ENCODE measurements around the gene INPP5J. TPM values are rescaled to one million over a fixed set of nuclear protein-coding genes. Genes with fewer than 3 reads are reported as not detected.

The INPP5J gene
- total RNA-seq, 1 experiment from 2014 or later = 1.7 TPM

GRCh38 chr22:31097941-31098631, 24.7 kb upstream of the INPP5J start:
- POLR2A ChIA-PET = interaction anchor here (0.6 kb wide), 1 partner anchor 10 kb away, joined by 8 read pairs; no protein-coding TSS in a partner anchor
- in situ Hi-C loops (cut with HindIII; ENCODE audit: low pct_unique_long_range_greater_than_20kb, low sequenced_read_pairs) = no loop called here
- H3K4me1 ChIP-seq (ENCODE audit: control insufficient read depth, insufficient read depth, low read length) = no peaks in the 10 kb centered on the region
- no peaks in the 10 kb centered on the region for H3K27me3 ChIP-seq (ENCODE audit: control insufficient read depth, insufficient read depth, low read length)
- no peak overlapping the region for H3K27ac ChIP-seq (ENCODE audit: low read length)
- no peaks in the 10 kb centered on the region for H3K9me3 ChIP-seq (ENCODE audit: control insufficient read depth, insufficient read depth, low read depth, low read length)
- BruUV-seq (replicated peaks) = no TSS peak
- DNase-seq (ENCODE audit: low read depth, low spot score) (no peak), ATAC-seq (no peak)
- intact Hi-C loops (cut with micrococcal nuclease; ENCODE audit: unreplicated experiment) = no loop called here
- CTCF ChIA-PET = no interaction called here
- TF ChIP-seq, protein P1, sequence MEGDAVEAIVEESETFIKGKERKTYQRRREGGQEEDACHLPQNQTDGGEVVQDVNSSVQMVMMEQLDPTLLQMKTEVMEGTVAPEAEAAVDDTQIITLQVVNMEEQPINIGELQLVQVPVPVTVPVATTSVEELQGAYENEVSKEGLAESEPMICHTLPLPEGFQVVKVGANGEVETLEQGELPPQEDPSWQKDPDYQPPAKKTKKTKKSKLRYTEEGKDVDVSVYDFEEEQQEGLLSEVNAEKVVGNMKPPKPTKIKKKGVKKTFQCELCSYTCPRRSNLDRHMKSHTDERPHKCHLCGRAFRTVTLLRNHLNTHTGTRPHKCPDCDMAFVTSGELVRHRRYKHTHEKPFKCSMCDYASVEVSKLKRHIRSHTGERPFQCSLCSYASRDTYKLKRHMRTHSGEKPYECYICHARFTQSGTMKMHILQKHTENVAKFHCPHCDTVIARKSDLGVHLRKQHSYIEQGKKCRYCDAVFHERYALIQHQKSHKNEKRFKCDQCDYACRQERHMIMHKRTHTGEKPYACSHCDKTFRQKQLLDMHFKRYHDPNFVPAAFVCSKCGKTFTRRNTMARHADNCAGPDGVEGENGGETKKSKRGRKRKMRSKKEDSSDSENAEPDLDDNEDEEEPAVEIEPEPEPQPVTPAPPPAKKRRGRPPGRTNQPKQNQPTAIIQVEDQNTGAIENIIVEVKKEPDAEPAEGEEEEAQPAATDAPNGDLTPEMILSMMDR (IDR thresholded peaks at IDR 0.05) = no peak
- TF ChIP-seq TCF7L2 (IDR thresholded peaks at IDR 0.05; ENCODE audit: low read depth, low read length) (no peak), POLR2AphosphoS5 (IDR thresholded peaks at IDR 0.05; ENCODE audit: low read depth, low read length) (no peak), SIN3A (IDR thresholded peaks at IDR 0.05; ENCODE audit: borderline replicate concordance, insufficient read depth, low read depth, low read length) (no peak)
- TF ChIP-seq, protein P2, sequence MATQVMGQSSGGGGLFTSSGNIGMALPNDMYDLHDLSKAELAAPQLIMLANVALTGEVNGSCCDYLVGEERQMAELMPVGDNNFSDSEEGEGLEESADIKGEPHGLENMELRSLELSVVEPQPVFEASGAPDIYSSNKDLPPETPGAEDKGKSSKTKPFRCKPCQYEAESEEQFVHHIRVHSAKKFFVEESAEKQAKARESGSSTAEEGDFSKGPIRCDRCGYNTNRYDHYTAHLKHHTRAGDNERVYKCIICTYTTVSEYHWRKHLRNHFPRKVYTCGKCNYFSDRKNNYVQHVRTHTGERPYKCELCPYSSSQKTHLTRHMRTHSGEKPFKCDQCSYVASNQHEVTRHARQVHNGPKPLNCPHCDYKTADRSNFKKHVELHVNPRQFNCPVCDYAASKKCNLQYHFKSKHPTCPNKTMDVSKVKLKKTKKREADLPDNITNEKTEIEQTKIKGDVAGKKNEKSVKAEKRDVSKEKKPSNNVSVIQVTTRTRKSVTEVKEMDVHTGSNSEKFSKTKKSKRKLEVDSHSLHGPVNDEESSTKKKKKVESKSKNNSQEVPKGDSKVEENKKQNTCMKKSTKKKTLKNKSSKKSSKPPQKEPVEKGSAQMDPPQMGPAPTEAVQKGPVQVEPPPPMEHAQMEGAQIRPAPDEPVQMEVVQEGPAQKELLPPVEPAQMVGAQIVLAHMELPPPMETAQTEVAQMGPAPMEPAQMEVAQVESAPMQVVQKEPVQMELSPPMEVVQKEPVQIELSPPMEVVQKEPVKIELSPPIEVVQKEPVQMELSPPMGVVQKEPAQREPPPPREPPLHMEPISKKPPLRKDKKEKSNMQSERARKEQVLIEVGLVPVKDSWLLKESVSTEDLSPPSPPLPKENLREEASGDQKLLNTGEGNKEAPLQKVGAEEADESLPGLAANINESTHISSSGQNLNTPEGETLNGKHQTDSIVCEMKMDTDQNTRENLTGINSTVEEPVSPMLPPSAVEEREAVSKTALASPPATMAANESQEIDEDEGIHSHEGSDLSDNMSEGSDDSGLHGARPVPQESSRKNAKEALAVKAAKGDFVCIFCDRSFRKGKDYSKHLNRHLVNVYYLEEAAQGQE (IDR thresholded peaks at IDR 0.05; ENCODE audit: insufficient read depth in 1 of 2, low read depth in 2 of 2, low read length in 1 of 2) = no peak
- H3K36me3 ChIP-seq (ENCODE audit: control insufficient read depth, insufficient read depth, low read length) = no peaks in the 10 kb centered on the region
- no peak overlapping the region for H3K4me3 ChIP-seq (ENCODE audit: low read depth in 2 of 2, low read length in 2 of 2)

DNA sequence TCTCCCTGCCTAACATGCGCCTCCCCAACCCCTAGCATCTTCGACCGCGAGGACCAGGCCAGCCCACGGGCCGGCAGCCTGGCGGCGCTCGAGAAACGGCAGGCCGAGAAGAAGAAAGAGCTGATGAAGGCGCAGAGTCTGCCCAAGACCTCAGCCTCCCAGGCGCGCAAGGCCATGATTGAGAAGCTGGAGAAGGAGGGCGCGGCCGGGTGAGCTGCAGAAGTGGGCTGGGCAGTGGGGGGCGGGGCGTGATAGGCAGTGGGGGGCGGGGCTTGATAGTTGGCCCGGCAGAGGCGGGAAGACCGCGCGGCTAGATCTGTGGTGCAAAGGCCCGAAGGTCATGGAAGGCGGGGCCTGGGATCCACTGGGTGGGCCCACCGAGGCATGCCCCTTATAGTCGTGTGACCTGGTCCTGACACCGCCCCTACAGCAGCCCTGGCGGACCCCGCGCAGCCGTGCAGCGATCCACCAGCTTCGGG, 24.1 kb upstream of the INPP5J start:
- in situ Hi-C loops (cut with HindIII; ENCODE audit: low pct_unique_long_range_greater_than_20kb, low sequenced_read_pairs) (no loop called here), intact Hi-C loops (cut with micrococcal nuclease; ENCODE audit: unreplicated experiment) (no loop called here)
- no peak for ATAC-seq
- CTCF ChIA-PET = no interaction called here
- TF ChIP-seq, protein P1 (IDR thresholded peaks at IDR 0.05) = no peak
- TF ChIP-seq POLR2AphosphoS5 (IDR thresholded peaks at IDR 0.05; ENCODE audit: low read depth, low read length) = no peak
- TF ChIP-seq TCF7L2 (IDR thresholded peaks at IDR 0.05; ENCODE audit: low read depth, low read length) = no peak
- TF ChIP-seq, protein P2 (IDR thresholded peaks at IDR 0.05; ENCODE audit: insufficient read depth in 1 of 2, low read depth in 2 of 2, low read length in 1 of 2) = no peak
- TF ChIP-seq SIN3A (IDR thresholded peaks at IDR 0.05; ENCODE audit: borderline replicate concordance, insufficient read depth, low read depth, low read length) = no peak
- no TSS peak for BruUV-seq (replicated peaks)
- H3K4me3 ChIP-seq (ENCODE audit: low read depth in 2 of 2, low read length in 2 of 2) = no peak overlapping the region
- H3K36me3 ChIP-seq (ENCODE audit: control insufficient read depth, insufficient read depth, low read length) = no peaks in the 10 kb centered on the region
- no peak for DNase-seq (ENCODE audit: low read depth, low spot score)
- H3K27me3 ChIP-seq (ENCODE audit: control insufficient read depth, insufficient read depth, low read length) = no peaks in the 10 kb centered on the region
- H3K27ac ChIP-seq (ENCODE audit: low read length) = no peak overlapping the region
- no peaks in the 10 kb centered on the region for H3K4me1 ChIP-seq (ENCODE audit: control insufficient read depth, insufficient read depth, low read length)
- POLR2A ChIA-PET = interaction anchor here (0.6 kb wide), 1 partner anchor 10 kb away, joined by 8 read pairs; no protein-coding TSS in a partner anchor
- H3K9me3 ChIP-seq (ENCODE audit: control insufficient read depth, insufficient read depth, low read depth, low read length) = no peaks in the 10 kb centered on the region

All from Panc1 (cell line).